ENCODE data around the gene PMM2.

- TF ChIP-seq EZH2phosphoT487 (IDR thresholded peaks at IDR 0.05; ENCODE audit: borderline replicate concordance) = no peak
- TF ChIP-seq JUND (IDR thresholded peaks at IDR 0.05) = no peak
- TF ChIP-seq, protein P1, sequence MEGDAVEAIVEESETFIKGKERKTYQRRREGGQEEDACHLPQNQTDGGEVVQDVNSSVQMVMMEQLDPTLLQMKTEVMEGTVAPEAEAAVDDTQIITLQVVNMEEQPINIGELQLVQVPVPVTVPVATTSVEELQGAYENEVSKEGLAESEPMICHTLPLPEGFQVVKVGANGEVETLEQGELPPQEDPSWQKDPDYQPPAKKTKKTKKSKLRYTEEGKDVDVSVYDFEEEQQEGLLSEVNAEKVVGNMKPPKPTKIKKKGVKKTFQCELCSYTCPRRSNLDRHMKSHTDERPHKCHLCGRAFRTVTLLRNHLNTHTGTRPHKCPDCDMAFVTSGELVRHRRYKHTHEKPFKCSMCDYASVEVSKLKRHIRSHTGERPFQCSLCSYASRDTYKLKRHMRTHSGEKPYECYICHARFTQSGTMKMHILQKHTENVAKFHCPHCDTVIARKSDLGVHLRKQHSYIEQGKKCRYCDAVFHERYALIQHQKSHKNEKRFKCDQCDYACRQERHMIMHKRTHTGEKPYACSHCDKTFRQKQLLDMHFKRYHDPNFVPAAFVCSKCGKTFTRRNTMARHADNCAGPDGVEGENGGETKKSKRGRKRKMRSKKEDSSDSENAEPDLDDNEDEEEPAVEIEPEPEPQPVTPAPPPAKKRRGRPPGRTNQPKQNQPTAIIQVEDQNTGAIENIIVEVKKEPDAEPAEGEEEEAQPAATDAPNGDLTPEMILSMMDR (IDR thresholded peaks at IDR 0.05 in 2 of 3, conservative IDR thresholded peaks at IDR 0.05 in 1 of 3; ENCODE audit: borderline replicate concordance in 1 of 3, insufficient read depth in 1 of 3, low read depth in 2 of 3, low read length in 2 of 3) = no peak
- TF ChIP-seq, protein P2, sequence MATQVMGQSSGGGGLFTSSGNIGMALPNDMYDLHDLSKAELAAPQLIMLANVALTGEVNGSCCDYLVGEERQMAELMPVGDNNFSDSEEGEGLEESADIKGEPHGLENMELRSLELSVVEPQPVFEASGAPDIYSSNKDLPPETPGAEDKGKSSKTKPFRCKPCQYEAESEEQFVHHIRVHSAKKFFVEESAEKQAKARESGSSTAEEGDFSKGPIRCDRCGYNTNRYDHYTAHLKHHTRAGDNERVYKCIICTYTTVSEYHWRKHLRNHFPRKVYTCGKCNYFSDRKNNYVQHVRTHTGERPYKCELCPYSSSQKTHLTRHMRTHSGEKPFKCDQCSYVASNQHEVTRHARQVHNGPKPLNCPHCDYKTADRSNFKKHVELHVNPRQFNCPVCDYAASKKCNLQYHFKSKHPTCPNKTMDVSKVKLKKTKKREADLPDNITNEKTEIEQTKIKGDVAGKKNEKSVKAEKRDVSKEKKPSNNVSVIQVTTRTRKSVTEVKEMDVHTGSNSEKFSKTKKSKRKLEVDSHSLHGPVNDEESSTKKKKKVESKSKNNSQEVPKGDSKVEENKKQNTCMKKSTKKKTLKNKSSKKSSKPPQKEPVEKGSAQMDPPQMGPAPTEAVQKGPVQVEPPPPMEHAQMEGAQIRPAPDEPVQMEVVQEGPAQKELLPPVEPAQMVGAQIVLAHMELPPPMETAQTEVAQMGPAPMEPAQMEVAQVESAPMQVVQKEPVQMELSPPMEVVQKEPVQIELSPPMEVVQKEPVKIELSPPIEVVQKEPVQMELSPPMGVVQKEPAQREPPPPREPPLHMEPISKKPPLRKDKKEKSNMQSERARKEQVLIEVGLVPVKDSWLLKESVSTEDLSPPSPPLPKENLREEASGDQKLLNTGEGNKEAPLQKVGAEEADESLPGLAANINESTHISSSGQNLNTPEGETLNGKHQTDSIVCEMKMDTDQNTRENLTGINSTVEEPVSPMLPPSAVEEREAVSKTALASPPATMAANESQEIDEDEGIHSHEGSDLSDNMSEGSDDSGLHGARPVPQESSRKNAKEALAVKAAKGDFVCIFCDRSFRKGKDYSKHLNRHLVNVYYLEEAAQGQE (IDR thresholded peaks at IDR 0.05; ENCODE audit: low read depth) = no peak
- TF ChIP-seq POLR2AphosphoS5 (IDR thresholded peaks at IDR 0.05; ENCODE audit: low read depth, low read length) = no peak
- TF ChIP-seq POLR2A (IDR thresholded peaks at IDR 0.05; ENCODE audit: borderline replicate concordance, extremely low read depth, insufficient read depth, insufficient read length) = no peak
- no peak for TF ChIP-seq MAX (IDR thresholded peaks at IDR 0.05)
- TF ChIP-seq ZFX (IDR thresholded peaks at IDR 0.05) = no peak
- TF ChIP-seq TCF7L2 (IDR thresholded peaks at IDR 0.05; ENCODE audit: borderline replicate concordance, extremely low read depth, insufficient read depth, insufficient read length) = no peak
These were observed 34.5 kb downstream of the PMM2 start for GRCh38 chr16:8831871-8832716.

Measured in HCT116 (cell line).